GM23338 (cell line): ENCODE data around the gene IDI2. TPM values are rescaled to one million over a fixed set of nuclear protein-coding genes. Genes with fewer than 3 reads are reported as not detected.

Experiments
- ATAC-seq: fragments of 200-7000 bp; cut with Tn5 transposase; 3 replicates; pipeline ENCODE4 v1.9.1; 2020
- DNase-seq: peaks from one replicate; pipeline ENCODE4 v3.0.0-alpha.2; 2015; ENCODE audit warnings: low spot score
- H2AFZ ChIP-seq: fragments of 200-600 bp; sonication (generic); 2 replicates; pipeline ENCODE4 v1.8.0; 2016; ENCODE audit warnings: antibody characterized with exemption, mild to moderate bottlenecking, moderate library complexity
- H3F3A ChIP-seq: fragments of 200-600 bp; sonication (generic); replicated peaks from 2 replicates; pipeline ENCODE4 v1.8.0; 2017; ENCODE audit warnings: antibody characterized with exemption, mixed run types, low read depth
- H3K27ac ChIP-seq: fragments of 200-600 bp; sonication (generic); 2 replicates; pipeline ENCODE4 v1.6.1; 2016; ENCODE audit warnings: low read depth
- H3K27me3 ChIP-seq: fragments of 200-600 bp; sonication (generic); 2 replicates; pipeline ENCODE4 v1.8.0; 2016; ENCODE audit warnings: mild to moderate bottlenecking, mixed run types, moderate library complexity; ENCODE audit not compliant: insufficient read depth
- H3K36me3 ChIP-seq: fragments of 200-600 bp; sonication (generic); 2 replicates; pipeline ENCODE4 v1.8.0; 2016; ENCODE audit warnings: mild to moderate bottlenecking; ENCODE audit not compliant: insufficient read depth
- H3K4me1 ChIP-seq: fragments of 200-600 bp; sonication (generic); 2 replicates; pipeline ENCODE4 v1.8.0; 2016; ENCODE audit warnings: mild to moderate bottlenecking, moderate library complexity; ENCODE audit not compliant: insufficient read depth
- H3K4me2 ChIP-seq: fragments of 200-600 bp; sonication (generic); 2 replicates; pipeline ENCODE4 v1.7.1; 2017; ENCODE audit warnings: mixed run types
- H3K4me3 ChIP-seq: fragments of 200-600 bp; sonication (generic); 2 replicates; pipeline ENCODE4 v1.6.1; 2016; ENCODE audit warnings: mixed run types
- H3K79me2 ChIP-seq: fragments of 200-600 bp; sonication (generic); replicated peaks from 2 replicates; pipeline ENCODE4 v1.8.0; 2017; ENCODE audit warnings: mild to moderate bottlenecking; ENCODE audit not compliant: insufficient read depth
- H3K9me2 ChIP-seq: fragments of 200-600 bp; sonication (generic); 2 replicates; pipeline ENCODE4 v1.8.0; 2017; ENCODE audit not compliant: insufficient read depth
- H4K20me1 ChIP-seq: fragments of 200-600 bp; sonication (generic); replicated peaks from 2 replicates; pipeline ENCODE4 v1.8.0; 2017; ENCODE audit warnings: mild to moderate bottlenecking; ENCODE audit not compliant: insufficient read depth
- H3K27ac Mint-ChIP-seq: 2 replicates; pipeline ENCODE4 v1.8.0; 2020; ENCODE audit warnings: inconsistent platforms, mild to moderate bottlenecking, moderate library complexity, mixed read lengths
- H3K27me3 Mint-ChIP-seq: 3 replicates; pipeline ENCODE4 v1.8.0; 2022; ENCODE audit warnings: low read depth, mild to moderate bottlenecking, moderate library complexity, mixed read lengths, inconsistent platforms; ENCODE audit not compliant: insufficient read depth, poor library complexity
- H3K36me3 Mint-ChIP-seq: 3 replicates; pipeline ENCODE4 v1.8.0; 2021; ENCODE audit warnings: low read depth, mild to moderate bottlenecking, inconsistent platforms, moderate library complexity, mixed read lengths
- H3K4me1 Mint-ChIP-seq: 3 replicates; pipeline ENCODE4 v1.8.0; 2020; ENCODE audit warnings: mild to moderate bottlenecking, inconsistent platforms, mixed read lengths
- H3K4me3 Mint-ChIP-seq: 3 replicates; pipeline ENCODE4 v1.8.0; 2021; ENCODE audit warnings: moderate library complexity, mild to moderate bottlenecking, inconsistent platforms, mixed read lengths
- H3K9me3 Mint-ChIP-seq: 3 replicates; pipeline ENCODE4 v1.8.0; 2020; ENCODE audit warnings: moderate library complexity, mild to moderate bottlenecking, inconsistent platforms, mixed read lengths
- CREB1 ChIP-seq: fragments of 250-450 bp; sonication (Bioruptor Pico); IDR thresholded peaks from 2 replicates; pipeline ENCODE4 v1.5.0; 2020; ENCODE audit warnings: low read depth, mild to moderate bottlenecking, moderate library complexity
- ETS1 ChIP-seq: IDR thresholded peaks from 2 replicates; pipeline ENCODE4 v1.6.1; 2016; ENCODE audit warnings: antibody characterized with exemption
- EZH2 ChIP-seq: fragments of 200-600 bp; sonication (generic); IDR thresholded peaks from one replicate; pipeline ENCODE4 v1.8.0; 2017; ENCODE audit warnings: antibody characterized with exemption, mild to moderate bottlenecking, low read depth; ENCODE audit not compliant: unreplicated experiment
- EZH2phosphoT487 ChIP-seq: fragments of 200-600 bp; sonication (generic); IDR thresholded peaks from one replicate; pipeline ENCODE4 v1.8.1; 2018; ENCODE audit warnings: antibody characterized with exemption; ENCODE audit not compliant: unreplicated experiment
- JUNB ChIP-seq: IDR thresholded peaks from one replicate; pipeline ENCODE4 v1.6.1; 2016; ENCODE audit warnings: antibody characterized with exemption; ENCODE audit not compliant: unreplicated experiment
- NANOG ChIP-seq: IDR thresholded peaks from 2 replicates; pipeline ENCODE4 v1.6.1; 2016; ENCODE audit warnings: antibody characterized with exemption, borderline replicate concordance
- STAT1 ChIP-seq: IDR thresholded peaks from one replicate; pipeline ENCODE4 v1.6.1; 2016; ENCODE audit warnings: antibody characterized with exemption; ENCODE audit not compliant: unreplicated experiment
- ZNF331 ChIP-seq: fragments of 250-450 bp; sonication (Bioruptor Pico); IDR thresholded peaks from 2 replicates; pipeline ENCODE4 v1.5.0; 2020; ENCODE audit warnings: low read depth, mild to moderate bottlenecking, moderate library complexity
- polyA plus RNA-seq: library from polyadenylated mRNA; unstranded; fragments of >200 nt; fragmentation: Nextera tagmentation; extraction: Ambion mirVana; gene quantifications from 2 replicates; pipeline ENCODE4 v1.2.1, GENCODE V29; 2016
- total RNA-seq: library from RNA; depleted of rRNA; stranded (reverse); fragments of >200 nt; shearing (Covaris generic); gene quantifications from 2 replicates; pipeline ENCODE4 v1.2.3, GENCODE V29; 2014
- TF ChIP-seq, protein P1 (sequence below): fragments of 250-450 bp; sonication (Bioruptor Pico); IDR thresholded peaks from 2 replicates; pipeline ENCODE4 v1.5.0; 2020; ENCODE audit warnings: mild to moderate bottlenecking, moderate library complexity
- TF ChIP-seq, protein P2 (sequence below), 2 experiments: fragments of 200-600 bp in 1 of 2; sonication (generic) in 1 of 2; conservative IDR thresholded peaks; 2 replicates each; pipeline versions ENCODE4 v1.5.1 to v1.6.1; 2016 to 2017; ENCODE audit warnings: antibody characterized with exemption in 2 of 2, low read depth in 2 of 2, mild to moderate bottlenecking in 2 of 2, moderate library complexity in 1 of 2

Gene IDI2
- total and polyA plus RNA-seq, 2 experiments from 2014 or later: not detected

- no peak for DNase-seq
- Histone ChIP-seq H3K36me3 (no peaks in the 10 kb centered on the region), H3K9me2 (no peaks in the 10 kb centered on the region), H3K79me2 (peaks cover 43% of the 10 kb centered on the region), H3F3A (no peaks in the 10 kb centered on the region; the same call in 1 of the 2 replicates), H3K4me3 (no peak overlapping the region), H4K20me1 (peaks cover 6% of the 10 kb centered on the region; the same call in 1 of the 2 replicates), H3K27ac (no peak overlapping the region), H3K4me2 (no peak overlapping the region), H3K27me3 (no peaks in the 10 kb centered on the region), H3K4me1 (no peaks in the 10 kb centered on the region), H2AFZ (no peak overlapping the region)
- TF ChIP-seq JUNB (no peak), ETS1 (no peak), ZNF331 (CRISPR knock-in tag) (no peak), EZH2phosphoT487 (no peak), STAT1 (no peak), NANOG (no peak), CREB1 (CRISPR knock-in tag) (no peak), EZH2 (no peak)
- TF ChIP-seq, protein P1, sequence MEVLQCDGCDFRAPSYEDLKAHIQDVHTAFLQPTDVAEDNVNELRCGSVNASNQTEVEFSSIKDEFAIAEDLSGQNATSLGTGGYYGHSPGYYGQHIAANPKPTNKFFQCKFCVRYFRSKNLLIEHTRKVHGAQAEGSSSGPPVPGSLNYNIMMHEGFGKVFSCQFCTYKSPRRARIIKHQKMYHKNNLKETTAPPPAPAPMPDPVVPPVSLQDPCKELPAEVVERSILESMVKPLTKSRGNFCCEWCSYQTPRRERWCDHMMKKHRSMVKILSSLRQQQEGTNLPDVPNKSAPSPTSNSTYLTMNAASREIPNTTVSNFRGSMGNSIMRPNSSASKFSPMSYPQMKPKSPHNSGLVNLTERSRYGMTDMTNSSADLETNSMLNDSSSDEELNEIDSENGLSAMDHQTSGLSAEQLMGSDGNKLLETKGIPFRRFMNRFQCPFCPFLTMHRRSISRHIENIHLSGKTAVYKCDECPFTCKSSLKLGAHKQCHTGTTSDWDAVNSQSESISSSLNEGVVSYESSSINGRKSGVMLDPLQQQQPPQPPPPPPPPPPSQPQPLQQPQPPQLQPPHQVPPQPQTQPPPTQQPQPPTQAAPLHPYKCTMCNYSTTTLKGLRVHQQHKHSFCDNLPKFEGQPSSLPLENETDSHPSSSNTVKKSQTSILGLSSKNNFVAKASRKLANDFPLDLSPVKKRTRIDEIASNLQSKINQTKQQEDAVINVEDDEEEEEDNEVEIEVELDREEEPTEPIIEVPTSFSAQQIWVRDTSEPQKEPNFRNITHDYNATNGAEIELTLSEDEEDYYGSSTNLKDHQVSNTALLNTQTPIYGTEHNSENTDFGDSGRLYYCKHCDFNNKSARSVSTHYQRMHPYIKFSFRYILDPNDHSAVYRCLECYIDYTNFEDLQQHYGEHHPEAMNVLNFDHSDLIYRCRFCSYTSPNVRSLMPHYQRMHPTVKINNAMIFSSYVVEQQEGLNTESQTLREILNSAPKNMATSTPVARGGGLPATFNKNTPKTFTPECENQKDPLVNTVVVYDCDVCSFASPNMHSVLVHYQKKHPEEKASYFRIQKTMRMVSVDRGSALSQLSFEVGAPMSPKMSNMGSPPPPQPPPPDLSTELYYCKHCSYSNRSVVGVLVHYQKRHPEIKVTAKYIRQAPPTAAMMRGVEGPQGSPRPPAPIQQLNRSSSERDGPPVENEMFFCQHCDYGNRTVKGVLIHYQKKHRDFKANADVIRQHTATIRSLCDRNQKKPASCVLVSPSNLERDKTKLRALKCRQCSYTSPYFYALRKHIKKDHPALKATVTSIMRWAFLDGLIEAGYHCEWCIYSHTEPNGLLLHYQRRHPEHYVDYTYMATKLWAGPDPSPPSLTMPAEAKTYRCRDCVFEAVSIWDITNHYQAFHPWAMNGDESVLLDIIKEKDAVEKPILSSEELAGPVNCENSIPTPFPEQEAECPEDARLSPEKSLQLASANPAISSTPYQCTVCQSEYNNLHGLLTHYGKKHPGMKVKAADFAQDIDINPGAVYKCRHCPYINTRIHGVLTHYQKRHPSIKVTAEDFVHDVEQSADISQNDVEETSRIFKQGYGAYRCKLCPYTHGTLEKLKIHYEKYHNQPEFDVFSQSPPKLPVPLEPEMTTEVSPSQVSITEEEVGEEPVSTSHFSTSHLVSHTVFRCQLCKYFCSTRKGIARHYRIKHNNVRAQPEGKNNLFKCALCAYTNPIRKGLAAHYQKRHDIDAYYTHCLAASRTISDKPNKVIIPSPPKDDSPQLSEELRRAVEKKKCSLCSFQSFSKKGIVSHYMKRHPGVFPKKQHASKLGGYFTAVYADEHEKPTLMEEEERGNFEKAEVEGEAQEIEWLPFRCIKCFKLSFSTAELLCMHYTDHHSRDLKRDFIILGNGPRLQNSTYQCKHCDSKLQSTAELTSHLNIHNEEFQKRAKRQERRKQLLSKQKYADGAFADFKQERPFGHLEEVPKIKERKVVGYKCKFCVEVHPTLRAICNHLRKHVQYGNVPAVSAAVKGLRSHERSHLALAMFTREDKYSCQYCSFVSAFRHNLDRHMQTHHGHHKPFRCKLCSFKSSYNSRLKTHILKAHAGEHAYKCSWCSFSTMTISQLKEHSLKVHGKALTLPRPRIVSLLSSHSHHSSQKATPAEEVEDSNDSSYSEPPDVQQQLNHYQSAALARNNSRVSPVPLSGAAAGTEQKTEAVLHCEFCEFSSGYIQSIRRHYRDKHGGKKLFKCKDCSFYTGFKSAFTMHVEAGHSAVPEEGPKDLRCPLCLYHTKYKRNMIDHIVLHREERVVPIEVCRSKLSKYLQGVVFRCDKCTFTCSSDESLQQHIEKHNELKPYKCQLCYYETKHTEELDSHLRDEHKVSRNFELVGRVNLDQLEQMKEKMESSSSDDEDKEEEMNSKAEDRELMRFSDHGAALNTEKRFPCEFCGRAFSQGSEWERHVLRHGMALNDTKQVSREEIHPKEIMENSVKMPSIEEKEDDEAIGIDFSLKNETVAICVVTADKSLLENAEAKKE (CRISPR knock-in tag): no peak
- TF ChIP-seq, protein P2, sequence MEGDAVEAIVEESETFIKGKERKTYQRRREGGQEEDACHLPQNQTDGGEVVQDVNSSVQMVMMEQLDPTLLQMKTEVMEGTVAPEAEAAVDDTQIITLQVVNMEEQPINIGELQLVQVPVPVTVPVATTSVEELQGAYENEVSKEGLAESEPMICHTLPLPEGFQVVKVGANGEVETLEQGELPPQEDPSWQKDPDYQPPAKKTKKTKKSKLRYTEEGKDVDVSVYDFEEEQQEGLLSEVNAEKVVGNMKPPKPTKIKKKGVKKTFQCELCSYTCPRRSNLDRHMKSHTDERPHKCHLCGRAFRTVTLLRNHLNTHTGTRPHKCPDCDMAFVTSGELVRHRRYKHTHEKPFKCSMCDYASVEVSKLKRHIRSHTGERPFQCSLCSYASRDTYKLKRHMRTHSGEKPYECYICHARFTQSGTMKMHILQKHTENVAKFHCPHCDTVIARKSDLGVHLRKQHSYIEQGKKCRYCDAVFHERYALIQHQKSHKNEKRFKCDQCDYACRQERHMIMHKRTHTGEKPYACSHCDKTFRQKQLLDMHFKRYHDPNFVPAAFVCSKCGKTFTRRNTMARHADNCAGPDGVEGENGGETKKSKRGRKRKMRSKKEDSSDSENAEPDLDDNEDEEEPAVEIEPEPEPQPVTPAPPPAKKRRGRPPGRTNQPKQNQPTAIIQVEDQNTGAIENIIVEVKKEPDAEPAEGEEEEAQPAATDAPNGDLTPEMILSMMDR (conservative IDR thresholded peaks at IDR 0.05; ENCODE audit: low read depth in 2 of 2): no peak
- H3K4me1 Mint-ChIP-seq: no peaks in the 10 kb centered on the region
- H3K27ac Mint-ChIP-seq: no peak overlapping the region
- H3K4me3 Mint-ChIP-seq: no peak overlapping the region
- H3K36me3 Mint-ChIP-seq: no peaks in the 10 kb centered on the region; the same call in 2 of the 3 replicates
- H3K27me3 Mint-ChIP-seq: peaks cover 5% of the 10 kb centered on the region
- no peak for ATAC-seq
- H3K9me3 Mint-ChIP-seq: no peaks in the 10 kb centered on the region
Observed at GRCh38 chr10:1064964-1065247, 39.2 kb upstream of the IDI2 start.
